Stomach (tissue), 9 donors: Measurements from ENCODE around the gene SMURF1. TPM values are rescaled to one million over a fixed set of nuclear protein-coding genes. Genes with fewer than 3 reads are reported as not detected.

ENCODE experiments used
- DNase-seq, 2 donors: peaks; one replicate each; pipeline versions ENCODE4 v3.0.0 to v3.0.0-alpha.2; 2013 to 2019
- H3K27ac ChIP-seq, 5 donors: fragments of 200-600 bp in 4 of 5; sonication (generic) in 4 of 5; one replicate each; pipeline ENCODE4 v1.5.1; 2013 to 2019; ENCODE audit warnings: mild to moderate bottlenecking in 1 of 5, moderate library complexity in 1 of 5
- H3K27me3 ChIP-seq, 3 donors: fragments of 200-600 bp; sonication (generic); one replicate each; pipeline ENCODE4 v1.5.1; 2017 to 2019; ENCODE audit warnings: mixed run types in 1 of 3
- H3K36me3 ChIP-seq, 4 donors: fragments of 200-600 bp; sonication (generic); 1 replicate in 3 of 4; 2 replicates in 1 of 4; pipeline ENCODE4 v1.5.1; 2016 to 2019
- H3K4me1 ChIP-seq, 4 donors: fragments of 200-600 bp; sonication (generic); one replicate each; pipeline ENCODE4 v1.5.1; 2016 to 2019
- H3K4me3 ChIP-seq, 4 donors: fragments of 200-600 bp; sonication (generic) in 3 of 4; one replicate each; pipeline ENCODE4 v1.5.1; 2016 to 2019; ENCODE audit warnings: mild to moderate bottlenecking in 1 of 4
- H3K9me3 ChIP-seq, 4 donors: fragments of 200-600 bp; sonication (generic); one replicate each; pipeline ENCODE4 v1.5.1; 2016 to 2019
- EP300 ChIP-seq: sonication (generic); formaldehyde crosslinking; IDR thresholded peaks from one replicate; pipeline ENCODE4 v1.6.1; 2017; ENCODE audit warnings: antibody characterized with exemption
- POLR2A ChIP-seq, 4 donors: fragments of 450-650 bp; IDR thresholded peaks; one replicate each; pipeline ENCODE4 v1.6.1; 2016; ENCODE audit warnings: antibody characterized with exemption in 4 of 4, control low read depth in 2 of 4, mild to moderate bottlenecking in 1 of 4, moderate library complexity in 1 of 4
- POLR2AphosphoS5 ChIP-seq, 3 donors: sonication (generic); formaldehyde crosslinking; IDR thresholded peaks; one replicate each; pipeline ENCODE4 v1.6.1; 2016; ENCODE audit warnings: antibody characterized with exemption in 3 of 3
- WGBS, 5 donors: extraction: QIAGEN DNeasy Blood & Tissue Kit in 3 of 5; methylation state at CpG; one replicate each; pipeline versions ENCODE4 v1.1.5 to v1.1.7; 2013 to 2018; 5-methylcytosine and 5-hydroxymethylcytosine counted together
- intact Hi-C: fragments of 100-400 bp; cut with DNase I; formaldehyde crosslinking; loops from one replicate; pipeline ENCODE4 v1.15.1; 2023; ENCODE audit warnings: low total_unique reads
- polyA plus RNA-seq, 3 donors: library from polyadenylated mRNA; stranded (reverse); fragments of 200-250 nt; gene quantifications; one replicate each; pipeline ENCODE4 v1.2.3, GENCODE V29; 2013
- total RNA-seq, 5 donors: library from RNA; depleted of rRNA; stranded (reverse); fragments of >200 nt; gene quantifications; one replicate each; pipeline versions ENCODE4 v1.1.0 to v1.2.3, GENCODE V29; 2014 to 2016
- TF ChIP-seq, protein P1 (sequence below), 7 experiments: fragments of 450-650 bp in 4 of 7; fragments of 200-600 bp in 3 of 7; sonication (generic) in 3 of 7; IDR thresholded peaks; one replicate each; pipeline ENCODE4 v1.5.1; 2016 to 2019; ENCODE audit warnings: antibody characterized with exemption in 7 of 7, control low read depth in 2 of 7, mild to moderate bottlenecking in 1 of 7
- donor health status: healthy with polysubstance abuse.
- donor health status: Bipolar disorder and iron deficiency.
- donor health status: healthy.

SMURF1 gene
- total and polyA plus RNA-seq, 8 donors = 8.0 to 46.8 (median 31.8) TPM

DNA sequence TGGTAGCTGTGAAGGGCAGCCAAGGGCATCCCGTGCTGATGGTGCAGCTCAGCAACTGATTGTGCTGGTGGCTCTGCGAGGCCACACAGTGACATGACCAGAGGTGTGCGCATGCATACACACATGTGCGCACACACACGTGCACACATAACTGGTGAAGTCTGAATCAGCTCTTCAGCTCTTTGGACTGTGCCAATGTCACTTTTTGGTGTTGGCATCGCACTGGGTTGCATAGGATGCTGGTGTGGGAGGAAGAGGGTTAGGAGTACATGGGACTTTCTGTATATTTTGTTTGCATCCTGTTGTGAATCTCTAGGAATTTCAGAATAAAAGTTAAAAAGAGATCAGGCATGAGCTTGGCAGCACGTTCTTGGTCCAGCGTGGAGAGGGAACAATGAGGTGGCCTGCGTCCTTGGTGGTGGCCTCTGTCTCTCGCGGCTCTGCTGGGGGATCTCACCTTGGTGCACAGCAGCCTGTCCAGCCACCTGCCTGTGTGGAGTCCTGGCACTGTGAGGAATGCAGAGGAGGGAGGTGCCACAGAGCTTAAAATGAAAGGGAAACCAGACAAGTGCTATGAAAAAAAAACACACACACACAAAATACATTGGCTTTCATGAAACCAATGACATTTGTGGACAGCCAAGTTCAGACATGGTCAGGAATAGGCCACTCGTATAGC is 141.6 kb downstream of the SMURF1 start:
- no peak overlapping the region for H3K27ac ChIP-seq
- peaks cover 42 to 100% (median 99%) of the 10 kb centered on the region in 4 donors for H3K36me3 ChIP-seq
- no peak for DNase-seq
- no peaks in the 10 kb centered on the region for H3K9me3 ChIP-seq
- 86 to 90% (median 88%) methylated on average over 12 of the region's 12 CpGs for whole genome bisulfite sequencing, 5 donors
- no peak overlapping the region for H3K4me3 ChIP-seq
- H3K27me3 ChIP-seq = no peaks in the 10 kb centered on the region
- intact Hi-C loops = no loop called here
- H3K4me1 ChIP-seq = no peaks in the 10 kb centered on the region
- TF ChIP-seq POLR2A (IDR thresholded peaks at IDR 0.05) = no peak
- TF ChIP-seq EP300 = no peak
- TF ChIP-seq, protein P1, sequence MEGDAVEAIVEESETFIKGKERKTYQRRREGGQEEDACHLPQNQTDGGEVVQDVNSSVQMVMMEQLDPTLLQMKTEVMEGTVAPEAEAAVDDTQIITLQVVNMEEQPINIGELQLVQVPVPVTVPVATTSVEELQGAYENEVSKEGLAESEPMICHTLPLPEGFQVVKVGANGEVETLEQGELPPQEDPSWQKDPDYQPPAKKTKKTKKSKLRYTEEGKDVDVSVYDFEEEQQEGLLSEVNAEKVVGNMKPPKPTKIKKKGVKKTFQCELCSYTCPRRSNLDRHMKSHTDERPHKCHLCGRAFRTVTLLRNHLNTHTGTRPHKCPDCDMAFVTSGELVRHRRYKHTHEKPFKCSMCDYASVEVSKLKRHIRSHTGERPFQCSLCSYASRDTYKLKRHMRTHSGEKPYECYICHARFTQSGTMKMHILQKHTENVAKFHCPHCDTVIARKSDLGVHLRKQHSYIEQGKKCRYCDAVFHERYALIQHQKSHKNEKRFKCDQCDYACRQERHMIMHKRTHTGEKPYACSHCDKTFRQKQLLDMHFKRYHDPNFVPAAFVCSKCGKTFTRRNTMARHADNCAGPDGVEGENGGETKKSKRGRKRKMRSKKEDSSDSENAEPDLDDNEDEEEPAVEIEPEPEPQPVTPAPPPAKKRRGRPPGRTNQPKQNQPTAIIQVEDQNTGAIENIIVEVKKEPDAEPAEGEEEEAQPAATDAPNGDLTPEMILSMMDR (IDR thresholded peaks at IDR 0.05) = no peak
- TF ChIP-seq POLR2AphosphoS5 (IDR thresholded peaks at IDR 0.05) = no peak

DNA sequence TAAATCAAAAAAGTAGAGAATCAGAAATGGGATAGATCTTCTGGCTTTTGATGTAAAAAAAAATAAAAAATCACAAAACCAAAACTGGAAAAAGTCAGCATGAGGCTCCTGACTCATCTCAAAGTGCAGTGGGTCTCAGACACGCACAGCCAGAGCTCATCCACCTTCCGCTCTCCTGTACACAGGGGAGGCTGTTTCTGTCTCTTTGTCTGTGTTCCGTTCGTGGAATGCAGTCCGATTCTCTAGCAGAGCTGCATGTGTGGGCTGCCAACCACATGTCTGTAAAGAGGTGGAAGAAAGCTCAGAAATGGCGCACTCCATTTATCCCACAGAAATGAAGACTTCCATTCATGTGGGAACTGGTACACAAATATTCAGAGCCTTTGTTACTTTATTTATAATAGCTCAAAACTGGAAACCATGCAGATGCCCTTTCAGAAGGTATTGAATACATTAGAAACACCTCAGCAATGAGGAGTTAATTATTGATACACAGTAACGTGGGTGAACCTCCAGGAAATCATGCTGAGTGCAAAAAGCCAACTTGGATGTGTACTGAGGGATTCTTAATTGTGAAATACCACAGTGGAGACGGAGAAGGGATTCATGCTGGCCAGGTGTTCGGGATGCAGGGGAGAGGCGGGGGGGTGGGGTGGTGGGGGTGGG is 142.3 kb downstream of the SMURF1 start:
- H3K9me3 ChIP-seq = no peaks in the 10 kb centered on the region
- TF ChIP-seq POLR2AphosphoS5 (IDR thresholded peaks at IDR 0.05) (no peak), EP300 (no peak), POLR2A (IDR thresholded peaks at IDR 0.05) (no peak)
- TF ChIP-seq, protein P1 (IDR thresholded peaks at IDR 0.05) = no peak
- intact Hi-C loops = no loop called here
- H3K36me3 ChIP-seq = peaks cover 35 to 100% (median 98%) of the 10 kb centered on the region in 4 donors
- H3K27me3 ChIP-seq = no peaks in the 10 kb centered on the region
- no peak overlapping the region for H3K27ac ChIP-seq
- 85 to 88% (median 87%) methylated on average over 10 of the region's 10 CpGs for WGBS, 5 donors
- no peak for DNase-seq
- H3K4me1 ChIP-seq = no peaks in the 10 kb centered on the region
- H3K4me3 ChIP-seq = no peak overlapping the region

DNA sequence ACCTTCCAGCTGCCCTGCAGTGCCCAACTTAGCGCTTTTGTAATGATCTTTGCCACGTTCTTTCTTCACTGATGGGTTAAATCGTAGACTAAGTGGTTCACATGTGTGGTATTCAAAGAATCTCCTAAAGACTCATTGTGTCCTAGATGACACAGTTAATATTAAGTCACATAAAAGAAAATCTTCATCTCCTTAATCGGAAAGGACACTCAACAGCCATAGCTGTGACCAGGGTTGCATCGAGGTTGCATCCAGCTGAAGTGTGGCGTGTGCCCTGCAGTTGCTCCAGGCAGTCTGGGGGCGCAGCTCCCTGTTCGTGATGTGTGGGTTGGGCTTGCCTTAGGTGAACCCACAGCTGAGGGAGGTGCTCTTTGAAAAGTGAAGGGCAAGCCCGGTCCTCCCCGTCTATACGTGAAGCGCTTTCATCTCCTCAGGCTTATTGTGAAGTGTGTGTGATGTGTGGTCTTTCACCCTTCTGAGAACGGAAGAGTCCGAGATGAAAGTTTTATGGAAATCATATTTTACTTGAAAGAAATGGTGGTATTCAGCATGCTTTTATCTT is 142.9 kb downstream of the SMURF1 start:
- Histone ChIP-seq H3K4me3 (no peak overlapping the region), H3K9me3 (no peaks in the 10 kb centered on the region), H3K27me3 (no peaks in the 10 kb centered on the region), H3K36me3 (peaks cover 38 to 100% (median 98%) of the 10 kb centered on the region in 4 donors), H3K4me1 (no peaks in the 10 kb centered on the region), H3K27ac (no peak overlapping the region)
- 91 to 96% (median 93%) methylated on average over 14 of the region's 14 CpGs for WGBS, 5 donors
- DNase-seq = no peak
- intact Hi-C loops = no loop called here
- TF ChIP-seq, protein P1 (IDR thresholded peaks at IDR 0.05) = no peak
- TF ChIP-seq POLR2AphosphoS5 (IDR thresholded peaks at IDR 0.05) (no peak), POLR2A (IDR thresholded peaks at IDR 0.05) (no peak), EP300 (no peak)

DNA sequence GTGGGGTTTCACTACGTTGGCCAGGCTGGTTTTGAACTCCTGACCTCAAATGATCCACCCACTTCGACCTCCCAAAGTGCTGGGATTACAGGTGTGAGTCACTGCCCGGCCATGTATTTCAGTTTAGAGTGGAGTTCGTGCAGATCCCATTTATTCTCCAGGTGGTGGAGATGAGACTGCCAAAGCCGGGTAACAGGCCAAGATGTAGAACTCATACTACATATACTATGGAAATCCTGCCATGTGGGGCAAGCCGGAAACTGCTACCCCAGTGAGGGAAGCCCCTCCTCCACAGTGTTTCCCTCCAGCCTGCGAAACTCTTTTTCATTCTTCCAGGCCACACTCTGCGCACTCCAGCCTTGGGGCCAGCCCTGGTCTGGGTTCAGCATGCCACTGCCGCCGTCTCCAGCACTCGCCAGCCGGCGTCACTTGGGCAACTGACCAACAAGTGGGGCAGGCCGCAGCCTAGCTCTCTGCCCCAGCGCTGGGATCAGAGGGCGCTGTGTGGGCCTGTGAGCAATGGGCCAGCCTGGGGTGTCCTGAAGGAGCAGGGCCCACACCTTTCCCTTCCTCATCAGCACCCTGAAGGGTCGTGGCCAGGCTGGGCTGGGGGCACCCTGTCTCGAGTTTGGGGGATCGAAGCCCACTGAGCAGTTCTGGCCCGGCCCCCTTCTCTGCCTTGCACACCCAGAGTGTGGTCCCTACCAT is 143.6 kb downstream of the SMURF1 start:
- 89 to 93% (median 90%) methylated on average over 18 to 20 of the region's 20 CpGs for WGBS, 5 donors
- Histone ChIP-seq H3K36me3 (peaks cover 43 to 100% (median 98%) of the 10 kb centered on the region in 4 donors), H3K27ac (no peak overlapping the region), H3K27me3 (no peaks in the 10 kb centered on the region), H3K4me1 (no peaks in the 10 kb centered on the region), H3K4me3 (no peak overlapping the region), H3K9me3 (no peaks in the 10 kb centered on the region)
- intact Hi-C loops = no loop called here
- TF ChIP-seq, protein P1 (IDR thresholded peaks at IDR 0.05) = no peak
- TF ChIP-seq POLR2AphosphoS5 (IDR thresholded peaks at IDR 0.05) (no peak), EP300 (no peak), POLR2A (IDR thresholded peaks at IDR 0.05) (no peak)
- DNase-seq = no peak
